MM.1S (cell line): Measurements from ENCODE around the gene ISY1.

ENCODE experiments used
- DNase-seq: peaks from one replicate; pipeline ENCODE4 v3.0.0-alpha.2; 2015
- H2AFZ ChIP-seq: fragments of 300-600 bp; sonication (generic); 2 replicates; pipeline ENCODE4 v1.6.0; 2016; ENCODE audit warnings: antibody characterized with exemption, low read length
- H3F3A ChIP-seq: fragments of 300-600 bp; sonication (generic); 2 replicates; pipeline ENCODE4 v1.6.1; 2016; ENCODE audit warnings: mild to moderate bottlenecking, antibody characterized with exemption, low read length, moderate library complexity, mixed read lengths; ENCODE audit not compliant: insufficient read depth
- H3K27ac ChIP-seq: fragments of 300-600 bp; sonication (generic); 2 replicates; pipeline ENCODE4 v1.5.1; 2016; ENCODE audit warnings: mild to moderate bottlenecking, low read length
- H3K27me3 ChIP-seq: fragments of 300-600 bp; sonication (generic); replicated peaks from 2 replicates; pipeline ENCODE4 v1.6.0; 2016; ENCODE audit warnings: low read length; ENCODE audit not compliant: insufficient read depth
- H3K36me3 ChIP-seq: fragments of 300-600 bp; sonication (generic); replicated peaks from 2 replicates; pipeline ENCODE4 v1.6.1; 2016; ENCODE audit warnings: mild to moderate bottlenecking, low read length, mixed read lengths; ENCODE audit not compliant: insufficient read depth
- H3K4me1 ChIP-seq: fragments of 300-600 bp; sonication (generic); 2 replicates; pipeline ENCODE4 v1.6.1; 2016; ENCODE audit warnings: low read length, mixed read lengths
- H3K4me2 ChIP-seq: fragments of 300-600 bp; sonication (generic); 2 replicates; pipeline ENCODE4 v1.6.0; 2016; ENCODE audit warnings: low read depth, low read length
- H3K4me3 ChIP-seq: fragments of 300-600 bp; sonication (generic); 2 replicates; pipeline ENCODE4 v1.5.1; 2016; ENCODE audit warnings: low read length, mixed read lengths
- H3K79me2 ChIP-seq: fragments of 300-600 bp; sonication (generic); 2 replicates; pipeline ENCODE4 v1.6.1; 2016; ENCODE audit warnings: mixed run types, low read length, mixed read lengths
- H3K9ac ChIP-seq: fragments of 300-600 bp; sonication (generic); 2 replicates; pipeline ENCODE4 v1.6.1; 2016; ENCODE audit warnings: low read length, mixed read lengths
- H3K9me2 ChIP-seq: fragments of 300-600 bp; sonication (generic); replicated peaks from 2 replicates; pipeline ENCODE4 v1.6.1; 2016; ENCODE audit warnings: mild to moderate bottlenecking, low read length, mixed read lengths; ENCODE audit not compliant: insufficient read depth
- H3K9me3 ChIP-seq: fragments of 300-600 bp; sonication (generic); replicated peaks from 2 replicates; pipeline ENCODE4 v1.6.1; 2016; ENCODE audit warnings: mild to moderate bottlenecking, low read length, mixed read lengths; ENCODE audit not compliant: insufficient read depth
- H4K20me1 ChIP-seq: fragments of 300-600 bp; sonication (generic); 2 replicates; pipeline ENCODE4 v1.6.1; 2016; ENCODE audit warnings: mild to moderate bottlenecking, low read length, moderate library complexity, mixed read lengths; ENCODE audit not compliant: insufficient read depth
- EZH2 ChIP-seq: fragments of 300-600 bp; sonication (generic); optimal IDR thresholded peaks from 2 replicates; pipeline ENCODE3; 2017; ENCODE audit warnings: low read depth, mild to moderate bottlenecking, antibody characterized with exemption, low read length, mixed read lengths
- EZH2phosphoT487 ChIP-seq: fragments of 300-600 bp; sonication (generic); IDR thresholded peaks from 2 replicates; pipeline ENCODE4 v1.6.1; 2018; ENCODE audit warnings: antibody characterized with exemption, low read length
- TF ChIP-seq, protein P1 (sequence below): fragments of 300-600 bp; sonication (generic); IDR thresholded peaks from 2 replicates; pipeline ENCODE4 v1.5.1; 2016; ENCODE audit warnings: antibody characterized with exemption, low read length, mixed read lengths

The ISY1 gene

DNA sequence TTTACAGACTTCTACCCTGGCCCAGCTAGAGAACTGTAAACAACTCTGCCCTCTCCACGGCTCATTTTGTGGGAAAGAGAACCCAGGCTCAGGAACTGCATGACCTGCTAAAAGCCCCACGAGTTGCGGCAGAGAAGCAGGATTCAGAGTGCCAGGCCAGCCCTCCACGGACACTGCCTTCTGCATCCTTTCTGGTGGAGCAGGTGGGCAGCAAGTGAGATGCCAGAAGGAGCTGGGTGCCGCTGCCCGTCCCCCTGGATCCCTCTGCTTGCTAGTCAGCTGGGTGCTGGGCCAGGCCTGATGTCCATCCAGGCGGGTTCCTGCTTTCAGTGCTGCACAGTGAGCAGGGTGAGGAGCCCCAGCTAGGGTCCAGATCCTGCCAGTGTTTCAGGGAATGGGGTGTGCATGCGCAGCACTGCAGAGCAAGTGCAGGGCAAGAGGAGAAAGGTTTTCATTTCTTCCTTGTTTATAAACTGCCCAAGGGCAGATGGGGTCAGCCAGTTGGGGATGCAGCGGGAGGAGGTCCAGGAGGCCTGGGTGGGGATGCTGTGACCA lies 34.1 kb downstream of the ISY1 start:
- 0 out of 2 replicates have a peak, but pooled peaks cover 8% of the 10 kb centered on the region for H3K36me3 ChIP-seq

DNA sequence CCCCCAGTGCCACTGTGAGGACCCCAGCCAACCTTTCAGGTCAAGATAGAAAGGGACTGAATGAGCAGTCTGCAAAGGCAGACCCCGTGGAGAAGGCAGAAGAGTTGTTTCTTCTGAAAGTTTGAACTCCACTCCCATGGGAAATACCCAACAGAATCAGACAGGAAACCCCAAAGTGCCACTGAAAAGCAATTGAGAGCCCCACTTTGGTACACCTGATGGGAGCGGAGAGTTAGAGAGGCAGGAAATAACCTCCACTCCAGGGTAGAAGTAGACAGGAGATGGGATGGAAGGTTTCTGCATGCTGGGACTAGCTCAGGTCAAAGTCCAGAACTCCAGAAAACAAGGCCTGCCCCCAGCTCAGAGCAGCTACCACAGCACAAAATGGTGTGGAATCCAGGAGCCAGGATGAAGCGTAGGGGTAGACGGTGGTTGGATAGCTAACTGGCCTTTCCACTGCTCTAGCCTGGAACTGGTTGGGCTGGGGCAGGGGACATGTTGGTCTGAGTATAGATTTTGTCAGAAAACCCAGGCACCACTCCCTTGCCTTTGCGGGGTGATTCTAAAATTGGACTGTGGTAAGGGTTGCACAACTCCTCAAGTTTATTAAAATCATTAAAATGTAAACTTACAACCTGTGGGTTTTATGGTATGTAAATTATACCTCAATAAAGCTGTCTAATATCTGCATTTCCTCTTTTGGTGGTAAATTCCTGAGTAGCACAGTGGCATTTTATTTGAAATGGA lies 37.4 kb downstream of the ISY1 start:
- peaks cover 17% of the 10 kb centered on the region for H3K79me2 ChIP-seq
- 0 out of 2 replicates have a peak overlapping the region, but pooled peaks have one; percentile 21 for H2AFZ ChIP-seq
- H3K36me3 ChIP-seq, result no peaks in the 10 kb centered on the region
- no peak for TF ChIP-seq EZH2phosphoT487
- no peak for TF ChIP-seq EZH2
- TF ChIP-seq, protein P1, sequence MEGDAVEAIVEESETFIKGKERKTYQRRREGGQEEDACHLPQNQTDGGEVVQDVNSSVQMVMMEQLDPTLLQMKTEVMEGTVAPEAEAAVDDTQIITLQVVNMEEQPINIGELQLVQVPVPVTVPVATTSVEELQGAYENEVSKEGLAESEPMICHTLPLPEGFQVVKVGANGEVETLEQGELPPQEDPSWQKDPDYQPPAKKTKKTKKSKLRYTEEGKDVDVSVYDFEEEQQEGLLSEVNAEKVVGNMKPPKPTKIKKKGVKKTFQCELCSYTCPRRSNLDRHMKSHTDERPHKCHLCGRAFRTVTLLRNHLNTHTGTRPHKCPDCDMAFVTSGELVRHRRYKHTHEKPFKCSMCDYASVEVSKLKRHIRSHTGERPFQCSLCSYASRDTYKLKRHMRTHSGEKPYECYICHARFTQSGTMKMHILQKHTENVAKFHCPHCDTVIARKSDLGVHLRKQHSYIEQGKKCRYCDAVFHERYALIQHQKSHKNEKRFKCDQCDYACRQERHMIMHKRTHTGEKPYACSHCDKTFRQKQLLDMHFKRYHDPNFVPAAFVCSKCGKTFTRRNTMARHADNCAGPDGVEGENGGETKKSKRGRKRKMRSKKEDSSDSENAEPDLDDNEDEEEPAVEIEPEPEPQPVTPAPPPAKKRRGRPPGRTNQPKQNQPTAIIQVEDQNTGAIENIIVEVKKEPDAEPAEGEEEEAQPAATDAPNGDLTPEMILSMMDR, result no peak
- no peak overlapping the region for H3K9ac ChIP-seq
- H3K4me1 ChIP-seq, result peaks cover 24% of the 10 kb centered on the region
- no peak for DNase-seq
- H3K9me3 ChIP-seq, result no peaks in the 10 kb centered on the region
- H3K27me3 ChIP-seq, result no peaks in the 10 kb centered on the region
- H3F3A ChIP-seq, result peaks cover 45% of the 10 kb centered on the region
- H3K27ac ChIP-seq, result peak overlapping the region; percentile 35; the same call in 1 of the 2 replicates
- H3K9me2 ChIP-seq, result no peaks in the 10 kb centered on the region
- H4K20me1 ChIP-seq, result no peaks in the 10 kb centered on the region
- peak overlapping the region; percentile 13; the same call in 1 of the 2 replicates for H3K4me2 ChIP-seq
- no peak overlapping the region for H3K4me3 ChIP-seq

More for the DNA sequence above, 34.1 kb downstream of the ISY1 start:
- Histone ChIP-seq H3K9ac (no peak overlapping the region), H3K79me2 (no peaks in the 10 kb centered on the region), H3K4me3 (no peak overlapping the region), H3F3A (peaks cover 18% of the 10 kb centered on the region), H3K27me3 (no peaks in the 10 kb centered on the region), H3K9me3 (no peaks in the 10 kb centered on the region), H3K9me2 (no peaks in the 10 kb centered on the region), H3K4me2 (no peak overlapping the region), H2AFZ (no peak overlapping the region), H3K27ac (no peak overlapping the region), H4K20me1 (no peaks in the 10 kb centered on the region), H3K4me1 (peaks cover 17% of the 10 kb centered on the region)
- DNase-seq, result no peak
- TF ChIP-seq EZH2 (no peak), EZH2phosphoT487 (no peak)
- TF ChIP-seq, protein P1, result no peak

DNA sequence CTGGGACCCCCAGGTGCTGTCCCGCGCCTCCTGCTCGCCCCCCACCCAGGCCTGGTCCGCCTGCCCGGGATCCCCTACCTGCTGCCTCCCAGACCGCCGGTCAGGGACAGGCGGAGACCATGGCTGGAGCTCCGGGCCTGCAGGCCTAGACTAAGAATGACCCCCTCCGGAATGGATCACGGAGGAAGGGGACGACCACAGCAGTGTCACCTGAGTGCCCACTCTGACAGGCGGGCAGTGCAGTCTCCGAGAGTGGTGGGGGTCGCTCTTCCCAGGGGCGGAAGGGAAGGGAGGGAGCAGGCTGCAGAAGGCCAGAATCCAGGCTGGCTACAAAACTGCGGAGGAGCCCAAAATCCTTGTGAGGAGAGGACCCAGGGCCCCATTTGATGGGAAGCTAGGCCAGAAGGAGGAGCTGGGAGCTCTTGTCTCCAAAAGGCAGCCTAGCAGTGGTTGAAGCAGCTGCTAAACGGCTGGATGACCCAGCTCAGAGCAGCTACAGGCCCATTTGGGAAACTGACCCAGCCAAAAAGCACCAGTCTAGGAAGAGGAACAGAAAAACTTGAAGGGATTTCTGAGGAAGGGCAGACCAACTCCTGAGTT lies 38.4 kb downstream of the ISY1 start:
- Histone ChIP-seq H3K36me3 (no peaks in the 10 kb centered on the region), H4K20me1 (no peaks in the 10 kb centered on the region), H3K27me3 (no peaks in the 10 kb centered on the region), H3K9ac (no peak overlapping the region), H3K79me2 (peaks cover 27% of the 10 kb centered on the region), H3K4me1 (peaks cover 34% of the 10 kb centered on the region), H2AFZ (0 out of 2 replicates have a peak overlapping the region, but pooled peaks have one; percentile 9), H3K9me3 (no peaks in the 10 kb centered on the region), H3F3A (peaks cover 48% of the 10 kb centered on the region), H3K4me2 (peak overlapping the region; percentile 10; the same call in 1 of the 2 replicates), H3K9me2 (no peaks in the 10 kb centered on the region), H3K27ac (peak overlapping the region; percentile 35; the same call in 1 of the 2 replicates), H3K4me3 (no peak overlapping the region)
- no peak for DNase-seq
- TF ChIP-seq, protein P1, result no peak
- no peak for TF ChIP-seq EZH2
- TF ChIP-seq EZH2phosphoT487, result no peak
